GM12878 (cell line): Measurements from ENCODE around the gene ZNF772. TPM values are rescaled to one million over a fixed set of nuclear protein-coding genes. Genes with fewer than 3 reads are reported as not detected.

ENCODE experiments used
- BHLHE40 ChIP-seq, 2 experiments: fragments of 450-650 bp in 1 of 2; IDR thresholded peaks; 2 replicates each; pipeline ENCODE4 v1.6.1; 2011 to 2017; ENCODE audit warnings: low read depth in 2 of 2, borderline replicate concordance in 1 of 2, improper control_type of control experiment in 1 of 2, low read length in 1 of 2, mild to moderate bottlenecking in 1 of 2
- CBX5 ChIP-seq: sonication (generic); IDR thresholded peaks from 2 replicates; pipeline ENCODE4 v1.6.1; 2016; ENCODE audit warnings: low read depth, moderate library complexity, mild to moderate bottlenecking, inconsistent platforms
- CHD2 ChIP-seq: IDR thresholded peaks from 2 replicates; pipeline ENCODE4 v1.6.1; 2011; ENCODE audit warnings: low read depth, low read length, improper control_type of control experiment, borderline replicate concordance
- CHD4 ChIP-seq: fragments of 200-600 bp; sonication (generic); IDR thresholded peaks from 2 replicates; pipeline ENCODE4 v1.6.1; 2016; ENCODE audit warnings: mild to moderate bottlenecking
- E4F1 ChIP-seq: fragments of 450-650 bp; IDR thresholded peaks from 2 replicates; pipeline ENCODE4 v1.6.1; 2018; ENCODE audit warnings: borderline replicate concordance, mild to moderate bottlenecking; ENCODE audit not compliant: partially characterized antibody
- ELK1 ChIP-seq: IDR thresholded peaks from 2 replicates; pipeline ENCODE4 v1.6.1; 2012; ENCODE audit warnings: low read depth, low read length, improper control_type of control experiment
- GATAD2B ChIP-seq: fragments of 450-650 bp; conservative IDR thresholded peaks from 2 replicates; pipeline ENCODE4 v1.6.1; 2017; ENCODE audit warnings: low read depth, mild to moderate bottlenecking, moderate library complexity
- HDAC6 ChIP-seq: fragments of 200-600 bp; sonication (generic); IDR thresholded peaks from one replicate; pipeline ENCODE4 v1.8.0; 2017; ENCODE audit warnings: antibody characterized with exemption; ENCODE audit not compliant: unreplicated experiment
- LARP7 ChIP-seq: fragments of 450-650 bp; IDR thresholded peaks from 2 replicates; pipeline ENCODE4 v1.6.1; 2017; ENCODE audit warnings: mild to moderate bottlenecking
- MYB ChIP-seq: fragments of 150-350 bp; IDR thresholded peaks from 2 replicates; pipeline ENCODE4 v1.6.1; 2014; ENCODE audit warnings: mild to moderate bottlenecking, low read depth, low read length, borderline replicate concordance
- NFYB ChIP-seq: IDR thresholded peaks from 2 replicates; pipeline ENCODE4 v1.6.1; 2011; ENCODE audit warnings: low read depth, mild to moderate bottlenecking, low read length, improper control_type of control experiment, moderate library complexity; ENCODE audit not compliant: insufficient read depth
- NRF1 ChIP-seq: conservative IDR thresholded peaks from 2 replicates; pipeline ENCODE4 v1.6.1; 2011; ENCODE audit warnings: mild to moderate bottlenecking, low read depth, low read length, improper control_type of control experiment
- RBBP5 ChIP-seq: fragments of 200-600 bp; sonication (generic); conservative IDR thresholded peaks from 2 replicates; pipeline ENCODE4 v1.6.1; 2016
- SIX5 ChIP-seq: IDR thresholded peaks from 2 replicates; pipeline ENCODE4 v1.6.1; 2011; ENCODE audit warnings: mild to moderate bottlenecking, low read depth, low read length, moderate library complexity; ENCODE audit not compliant: severe bottlenecking
- SMAD5 ChIP-seq: IDR thresholded peaks from 2 replicates; pipeline ENCODE4 v1.6.1; 2016; ENCODE audit warnings: antibody characterized with exemption, low read depth
- SPI1 ChIP-seq: IDR thresholded peaks from 2 replicates; pipeline ENCODE4 v1.6.1; 2011; ENCODE audit warnings: low read depth, mild to moderate bottlenecking, low read length, moderate library complexity, borderline replicate concordance; ENCODE audit not compliant: insufficient read depth
- TBL1XR1 ChIP-seq: IDR thresholded peaks from 2 replicates; pipeline ENCODE4 v1.6.1; 2012; ENCODE audit warnings: low read depth, low read length, improper control_type of control experiment
- TCF3 ChIP-seq: IDR thresholded peaks from 2 replicates; pipeline ENCODE4 v1.6.1; 2012; ENCODE audit warnings: low read depth, mild to moderate bottlenecking, low read length, borderline replicate concordance; ENCODE audit not compliant: insufficient read depth
- TCF7 ChIP-seq: IDR thresholded peaks from 2 replicates; pipeline ENCODE4 v1.6.1; 2014; ENCODE audit warnings: antibody characterized with exemption, borderline replicate concordance
- ZBTB4 ChIP-seq: fragments of 450-650 bp; formaldehyde crosslinking; IDR thresholded peaks from 2 replicates; pipeline ENCODE4 v1.4.0; 2022; ENCODE audit warnings: mild to moderate bottlenecking, moderate library complexity
- polyA plus RNA-seq, 11 experiments: library from polyadenylated mRNA; depleted of rRNA in 4 of 11; unstranded in 6 of 11; stranded (reverse) in 5 of 11; fragments of >200 nt; fragmentation: Nextera tagmentation in 4 of 11; fragmentation: Illumina TruSeq in 1 of 11; extraction: Ambion mirVana in 4 of 11; extraction: Trizol in 1 of 11; gene quantifications; 1 replicate in 1 of 11; 2 replicates in 10 of 11; pipeline versions ENCODE4 v1.2.1 to v1.2.3, GENCODE V29; 2011 to 2016; ENCODE audit warnings: inconsistent platforms in 2 of 11, missing spikeins in 2 of 11, low read depth in 1 of 11
- total RNA-seq, 4 experiments: library from RNA; depleted of rRNA in 3 of 4; stranded (reverse); fragments of >200 nt in 3 of 4; fragmentation: Illumina TruSeq in 1 of 4; extraction: Trizol in 1 of 4; gene quantifications; 2 replicates each; pipeline versions ENCODE4 v1.2.1 to v1.2.3, GENCODE V29; 2013 to 2021
- TF ChIP-seq, protein P1 (sequence below): fragments of 450-650 bp; IDR thresholded peaks from 2 replicates; pipeline ENCODE4 v1.6.1; 2016; ENCODE audit warnings: mild to moderate bottlenecking

ZNF772 gene
- total and polyA plus RNA-seq, 10 of the 15 experiments (the other 5 are each of a cell fraction or from before 2014, with no cell fraction given): 0.42 to 8.7 (median 3.8) TPM

DNA sequence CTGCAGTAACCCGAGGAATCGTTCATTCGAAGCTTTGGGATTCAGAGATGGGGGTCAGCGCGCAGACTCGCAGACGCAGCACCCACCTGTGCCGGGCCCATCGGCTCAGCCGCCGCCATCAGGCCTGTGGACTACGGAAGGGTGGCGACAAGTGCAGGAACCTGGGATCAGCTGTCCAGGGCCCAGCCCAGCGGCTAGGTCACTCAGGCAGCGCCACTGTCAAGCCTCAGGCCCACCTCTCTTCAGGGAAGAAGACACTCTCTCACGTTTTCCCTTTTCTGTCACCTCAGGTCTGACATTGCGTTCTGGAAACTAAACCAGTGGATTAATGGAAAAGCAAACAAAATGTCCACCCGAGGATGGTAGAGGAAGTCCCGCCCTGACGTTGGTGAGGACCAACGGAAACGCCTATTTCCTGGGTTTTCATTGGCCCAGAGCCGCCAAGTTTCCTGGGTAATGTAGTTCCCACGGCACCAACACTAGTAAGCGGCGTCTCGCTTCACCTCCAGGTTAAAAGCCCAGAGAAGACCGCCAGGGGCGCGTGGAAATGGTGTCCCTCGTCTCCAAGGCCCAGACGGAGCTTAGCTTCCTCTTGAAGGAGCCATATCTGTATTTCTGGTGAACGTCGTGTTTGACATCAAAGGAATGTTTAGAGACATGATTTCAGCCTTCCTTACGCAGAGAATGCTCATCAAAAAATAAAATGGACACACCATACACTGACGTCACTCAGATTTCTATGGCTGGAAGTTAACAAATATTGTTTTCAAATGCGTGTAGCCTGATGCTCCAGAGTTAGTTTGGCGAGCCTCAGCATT is at the start of gene ZNF772 (continued):
- TF ChIP-seq NRF1 (no peak), TBL1XR1 (0 out of 2 replicates have a peak, but pooled peaks have one; percentile 45), SIX5 (peak; percentile 85), BHLHE40 (IDR thresholded peaks at IDR 0.05; ENCODE audit: borderline replicate concordance in 1 of 2, low read depth in 2 of 2, low read length in 1 of 2) (0 out of 4 replicates have a peak, but pooled peaks of 1 of the 2 experiments have one; percentile 14), CHD2 (peak; percentile 89; the same call in 1 of the 2 replicates), RBBP5 (no peak), NFYB (peak; percentile 76), TCF3 (no peak), CHD4 (no peak), ELK1 (no peak), E4F1 (no peak), LARP7 (no peak), HDAC6 (no peak), ZBTB4 (CRISPR knock-in tag) (no peak), TCF7 (no peak), MYB (no peak), CBX5 (no peak; the same call in 1 of the 2 replicates), GATAD2B (peak; percentile 26; the same call in 1 of the 2 replicates), SPI1 (no peak), SMAD5 (no peak)
- TF ChIP-seq, protein P1, sequence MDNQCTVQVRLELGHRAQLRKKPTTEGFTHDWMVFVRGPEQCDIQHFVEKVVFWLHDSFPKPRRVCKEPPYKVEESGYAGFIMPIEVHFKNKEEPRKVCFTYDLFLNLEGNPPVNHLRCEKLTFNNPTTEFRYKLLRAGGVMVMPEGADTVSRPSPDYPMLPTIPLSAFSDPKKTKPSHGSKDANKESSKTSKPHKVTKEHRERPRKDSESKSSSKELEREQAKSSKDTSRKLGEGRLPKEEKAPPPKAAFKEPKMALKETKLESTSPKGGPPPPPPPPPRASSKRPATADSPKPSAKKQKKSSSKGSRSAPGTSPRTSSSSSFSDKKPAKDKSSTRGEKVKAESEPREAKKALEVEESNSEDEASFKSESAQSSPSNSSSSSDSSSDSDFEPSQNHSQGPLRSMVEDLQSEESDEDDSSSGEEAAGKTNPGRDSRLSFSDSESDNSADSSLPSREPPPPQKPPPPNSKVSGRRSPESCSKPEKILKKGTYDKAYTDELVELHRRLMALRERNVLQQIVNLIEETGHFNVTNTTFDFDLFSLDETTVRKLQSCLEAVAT: peak; percentile 99
